ENCODE results near the gene TGFB3. TPM values are rescaled to one million over a fixed set of nuclear protein-coding genes. Genes with fewer than 3 reads are reported as not detected.
"Not testable (repeated sequence)": the region's sequence is repeated elsewhere in the genome, so short reads cannot be mapped to it uniquely, and the experiment has no call there.

TGFB3 gene
- total RNA-seq, 2 experiments from 2014 or later, result 1.1 to 5.5 TPM

DNA sequence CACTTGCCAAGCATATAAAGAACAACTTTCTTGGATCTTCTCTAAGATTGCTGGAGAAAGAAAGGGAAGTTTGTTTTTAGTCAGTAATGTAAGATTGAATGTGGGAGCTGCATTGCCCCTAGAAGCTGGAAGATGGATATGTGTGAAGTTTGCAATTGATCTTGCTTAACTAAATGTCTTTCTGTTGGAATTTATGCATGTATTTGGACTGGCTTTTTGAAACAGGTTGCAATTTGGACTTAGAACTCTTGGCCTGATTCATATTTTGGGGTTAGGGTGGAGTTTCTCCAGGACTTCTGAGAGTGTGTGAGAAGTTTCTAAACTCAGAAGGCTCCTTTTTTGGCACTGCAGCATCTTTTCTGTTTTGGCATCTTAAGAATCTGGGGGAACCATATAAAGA is 30.1 kb upstream of the TGFB3 start:
- BruUV-seq (replicated peaks), result no TSS peak

DNA sequence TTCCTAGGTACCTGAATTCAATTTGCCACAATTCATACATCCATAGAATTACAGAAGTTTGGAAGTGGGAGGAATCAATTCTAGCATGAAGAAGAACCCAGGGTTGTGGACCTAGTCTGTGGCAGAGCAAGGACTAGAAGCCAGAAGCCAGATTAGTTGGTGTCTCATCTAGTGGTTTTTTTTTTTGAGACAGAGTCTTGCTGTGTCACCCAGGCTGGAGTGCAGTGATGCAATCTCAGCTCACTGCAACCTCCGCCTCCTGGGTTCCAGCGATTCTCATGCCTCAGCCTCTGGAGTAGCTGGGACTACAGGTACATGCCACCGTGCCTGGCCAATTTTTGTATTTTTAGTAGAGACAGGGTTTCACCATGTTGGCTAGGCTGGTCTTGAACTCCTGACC is 27.8 kb upstream of the TGFB3 start:
- H3K79me2 ChIP-seq (ENCODE audit: insufficient read depth, low read depth, low read length); BruUV-seq (replicated peaks); H4K20me1 ChIP-seq (ENCODE audit: insufficient read depth, low read length); H2AFZ ChIP-seq (ENCODE audit: low read length); H3K27ac ChIP-seq (ENCODE audit: low read depth, low read length, poor library complexity, severe bottlenecking); H3K36me3 ChIP-seq (ENCODE audit: insufficient read depth, low read length); CTCF ChIA-PET (ENCODE audit: unreplicated experiment); H3K9me3 ChIP-seq (ENCODE audit: low read length); H3K4me1 ChIP-seq (ENCODE audit: insufficient read depth, low read length, poor library complexity, severe bottlenecking); H3K9me2 ChIP-seq (ENCODE audit: insufficient read depth, low read length); DNase-seq (ENCODE audit: low spot score); intact Hi-C loops (cut with micrococcal nuclease; ENCODE audit: unreplicated experiment); POLR2A ChIA-PET; H3K4me3 ChIP-seq (ENCODE audit: low read depth, low read length, poor library complexity, severe bottlenecking); H3K4me2 ChIP-seq (ENCODE audit: low read length): not testable (repeated sequence)

More for the DNA sequence above, 30.1 kb upstream of the TGFB3 start:
- H3K27ac ChIP-seq (ENCODE audit: low read depth, low read length, poor library complexity, severe bottlenecking), result no peak overlapping the region
- no peaks in the 10 kb centered on the region for H3K36me3 ChIP-seq (ENCODE audit: insufficient read depth, low read length)
- H3K4me1 ChIP-seq (ENCODE audit: insufficient read depth, low read length, poor library complexity, severe bottlenecking), result peaks cover 8% of the 10 kb centered on the region
- ChIA-PET CTCF (ENCODE audit: unreplicated experiment) (no interaction called here), POLR2A (no interaction called here)
- H3K4me2 ChIP-seq (ENCODE audit: low read length), result no peak overlapping the region
- no peaks in the 10 kb centered on the region for H4K20me1 ChIP-seq (ENCODE audit: insufficient read depth, low read length)
- TF ChIP-seq, protein P1, sequence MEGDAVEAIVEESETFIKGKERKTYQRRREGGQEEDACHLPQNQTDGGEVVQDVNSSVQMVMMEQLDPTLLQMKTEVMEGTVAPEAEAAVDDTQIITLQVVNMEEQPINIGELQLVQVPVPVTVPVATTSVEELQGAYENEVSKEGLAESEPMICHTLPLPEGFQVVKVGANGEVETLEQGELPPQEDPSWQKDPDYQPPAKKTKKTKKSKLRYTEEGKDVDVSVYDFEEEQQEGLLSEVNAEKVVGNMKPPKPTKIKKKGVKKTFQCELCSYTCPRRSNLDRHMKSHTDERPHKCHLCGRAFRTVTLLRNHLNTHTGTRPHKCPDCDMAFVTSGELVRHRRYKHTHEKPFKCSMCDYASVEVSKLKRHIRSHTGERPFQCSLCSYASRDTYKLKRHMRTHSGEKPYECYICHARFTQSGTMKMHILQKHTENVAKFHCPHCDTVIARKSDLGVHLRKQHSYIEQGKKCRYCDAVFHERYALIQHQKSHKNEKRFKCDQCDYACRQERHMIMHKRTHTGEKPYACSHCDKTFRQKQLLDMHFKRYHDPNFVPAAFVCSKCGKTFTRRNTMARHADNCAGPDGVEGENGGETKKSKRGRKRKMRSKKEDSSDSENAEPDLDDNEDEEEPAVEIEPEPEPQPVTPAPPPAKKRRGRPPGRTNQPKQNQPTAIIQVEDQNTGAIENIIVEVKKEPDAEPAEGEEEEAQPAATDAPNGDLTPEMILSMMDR (conservative IDR thresholded peaks at IDR 0.05; ENCODE audit: low read length), result no peak
- TF ChIP-seq EZH2phosphoT487 (IDR thresholded peaks at IDR 0.05; ENCODE audit: borderline replicate concordance, low read depth, low read length), result no peak
- H3K4me3 ChIP-seq (ENCODE audit: low read depth, low read length, poor library complexity, severe bottlenecking), result no peak overlapping the region
- H3K9me3 ChIP-seq (ENCODE audit: low read length), result no peaks in the 10 kb centered on the region
- no peak for DNase-seq (ENCODE audit: low spot score)
- intact Hi-C loops (cut with micrococcal nuclease; ENCODE audit: unreplicated experiment), result no loop called here
- no peak overlapping the region for H2AFZ ChIP-seq (ENCODE audit: low read length)
- H3K79me2 ChIP-seq (ENCODE audit: insufficient read depth, low read depth, low read length), result no peaks in the 10 kb centered on the region
- H3K9me2 ChIP-seq (ENCODE audit: insufficient read depth, low read length), result no peaks in the 10 kb centered on the region

DNA sequence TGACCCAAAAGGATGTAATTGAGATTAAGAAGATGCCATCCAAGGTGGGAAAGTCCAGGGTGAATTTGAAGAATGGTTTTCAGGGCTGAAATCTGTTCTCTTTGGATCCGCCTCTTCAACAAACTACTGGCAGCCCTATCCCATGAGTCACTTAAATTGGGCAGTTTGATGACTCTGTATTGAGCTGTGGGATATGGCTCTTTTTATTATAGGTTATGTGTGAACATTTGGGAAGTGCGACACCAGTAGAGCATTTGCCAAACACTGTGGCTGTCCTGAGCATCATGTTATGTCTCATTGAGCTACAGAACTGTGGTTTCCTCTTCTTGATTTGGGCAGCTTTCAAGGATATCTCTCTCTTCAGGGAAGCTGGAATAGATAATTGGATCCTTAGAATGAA is 26.1 kb upstream of the TGFB3 start:
- Histone ChIP-seq H3K4me2 (ENCODE audit: low read length) (no peak overlapping the region), H3K27ac (ENCODE audit: low read depth, low read length, poor library complexity, severe bottlenecking) (no peak overlapping the region), H4K20me1 (ENCODE audit: insufficient read depth, low read length) (no peaks in the 10 kb centered on the region), H3K4me1 (ENCODE audit: insufficient read depth, low read length, poor library complexity, severe bottlenecking) (no peaks in the 10 kb centered on the region), H2AFZ (ENCODE audit: low read length) (no peak overlapping the region), H3K4me3 (ENCODE audit: low read depth, low read length, poor library complexity, severe bottlenecking) (no peak overlapping the region), H3K79me2 (ENCODE audit: insufficient read depth, low read depth, low read length) (no peaks in the 10 kb centered on the region), H3K36me3 (ENCODE audit: insufficient read depth, low read length) (no peaks in the 10 kb centered on the region; the same call in 1 of the 2 replicates), H3K9me2 (ENCODE audit: insufficient read depth, low read length) (no peaks in the 10 kb centered on the region), H3K9me3 (ENCODE audit: low read length) (peaks cover 13% of the 10 kb centered on the region; the same call in 1 of the 2 replicates)
- ChIA-PET POLR2A (no interaction called here), CTCF (ENCODE audit: unreplicated experiment) (no interaction called here)
- BruUV-seq (replicated peaks), result no TSS peak
- intact Hi-C loops (cut with micrococcal nuclease; ENCODE audit: unreplicated experiment), result no loop called here
- DNase-seq (ENCODE audit: low spot score), result no peak
- TF ChIP-seq, protein P1 (conservative IDR thresholded peaks at IDR 0.05; ENCODE audit: low read length), result no peak
- TF ChIP-seq EZH2phosphoT487 (IDR thresholded peaks at IDR 0.05; ENCODE audit: borderline replicate concordance, low read depth, low read length), result no peak
